ENCODE results near the gene FLOT1. TPM values are rescaled to one million over a fixed set of nuclear protein-coding genes. Genes with fewer than 3 reads are reported as not detected.

FLOT1 gene
- total RNA-seq, 1 donor from 2014 or later, result 100 TPM

GRCh38 chr6:30735668-30736314, 6.7 kb downstream of the FLOT1 start:
- DNase-seq (ENCODE audit: low read depth), result no peak
- TF ChIP-seq CTCF (conservative IDR thresholded peaks at IDR 0.05; ENCODE audit: low read depth, low read length), result no peak
- no peak overlapping the region for H3K4me3 ChIP-seq (ENCODE audit: low read depth, low read length)

- no peak for DNase-seq (ENCODE audit: low read depth)
- TF ChIP-seq CTCF (conservative IDR thresholded peaks at IDR 0.05; ENCODE audit: low read depth, low read length), result no peak
- H3K4me3 ChIP-seq (ENCODE audit: low read depth, low read length), result no peak overlapping the region
Measured at GRCh38 chr6:30732237-30732943, 10.1 kb downstream of the FLOT1 start.

GRCh38 chr6:30730601-30731435, 11.7 kb downstream of the FLOT1 start:
- H3K4me3 ChIP-seq (ENCODE audit: low read depth, low read length), result peak overlapping the region; percentile 27
- DNase-seq (ENCODE audit: low read depth), result no peak
- TF ChIP-seq CTCF (conservative IDR thresholded peaks at IDR 0.05; ENCODE audit: low read depth, low read length), result peak; percentile 78

- DNase-seq (ENCODE audit: low read depth), result no peak
- no peak for TF ChIP-seq CTCF (conservative IDR thresholded peaks at IDR 0.05; ENCODE audit: low read depth, low read length)
- H3K4me3 ChIP-seq (ENCODE audit: low read depth, low read length), result no peak overlapping the region
Measured at GRCh38 chr6:30727920-30728553, 14.4 kb downstream of the FLOT1 start.

- TF ChIP-seq CTCF (conservative IDR thresholded peaks at IDR 0.05; ENCODE audit: low read depth, low read length), result no peak
- H3K4me3 ChIP-seq (ENCODE audit: low read depth, low read length), result no peak overlapping the region
- DNase-seq (ENCODE audit: low read depth), result no peak
Measured at GRCh38 chr6:30726506-30727413, 15.7 kb downstream of the FLOT1 start.

Data from epithelial cell of proximal tubule (primary cell).